ACC112 (cell line): Measurements from ENCODE around the gene METTL23.
"Not testable (repeated sequence)": the region's sequence is repeated elsewhere in the genome, so short reads cannot be mapped to it uniquely, and the experiment has no call there.

Experiments
- H2AFZ ChIP-seq: fragments of 200-600 bp; sonication (generic); one replicate; pipeline ENCODE4 v1.6.0; 2017; ENCODE audit warnings: antibody characterized with exemption, low read length; ENCODE audit not compliant: unreplicated experiment
- H3K27ac ChIP-seq: fragments of 200-600 bp; sonication (generic); 2 replicates; pipeline ENCODE4 v1.5.1; 2014; ENCODE audit warnings: low read depth, mild to moderate bottlenecking, antibody characterized with exemption, low read length, moderate library complexity
- H3K27me3 ChIP-seq: fragments of 200-600 bp; sonication (generic); 2 replicates; pipeline ENCODE4 v1.6.1; 2014; ENCODE audit warnings: mild to moderate bottlenecking, antibody characterized with exemption, low read length, moderate library complexity, mixed read lengths; ENCODE audit not compliant: insufficient read depth
- H3K36me3 ChIP-seq: fragments of 200-600 bp; sonication (generic); 2 replicates; pipeline ENCODE4 v1.6.1; 2016; ENCODE audit warnings: mild to moderate bottlenecking, antibody characterized with exemption, low read length, moderate library complexity, mixed read lengths; ENCODE audit not compliant: insufficient read depth
- H3K4me1 ChIP-seq: fragments of 200-600 bp; sonication (generic); one replicate; pipeline ENCODE4 v1.6.1; 2016; ENCODE audit warnings: low read length, mixed read lengths; ENCODE audit not compliant: insufficient read depth, unreplicated experiment, control insufficient read depth
- H3K4me3 ChIP-seq: fragments of 200-600 bp; sonication (generic); 2 replicates; pipeline ENCODE4 v1.5.1; 2014; ENCODE audit warnings: mild to moderate bottlenecking, low read depth, low read length
- H3K79me2 ChIP-seq: fragments of 200-600 bp; sonication (generic); one replicate; pipeline ENCODE4 v1.6.0; 2016; ENCODE audit warnings: low read length; ENCODE audit not compliant: control insufficient read depth, unreplicated experiment, insufficient read depth

Gene METTL23

DNA sequence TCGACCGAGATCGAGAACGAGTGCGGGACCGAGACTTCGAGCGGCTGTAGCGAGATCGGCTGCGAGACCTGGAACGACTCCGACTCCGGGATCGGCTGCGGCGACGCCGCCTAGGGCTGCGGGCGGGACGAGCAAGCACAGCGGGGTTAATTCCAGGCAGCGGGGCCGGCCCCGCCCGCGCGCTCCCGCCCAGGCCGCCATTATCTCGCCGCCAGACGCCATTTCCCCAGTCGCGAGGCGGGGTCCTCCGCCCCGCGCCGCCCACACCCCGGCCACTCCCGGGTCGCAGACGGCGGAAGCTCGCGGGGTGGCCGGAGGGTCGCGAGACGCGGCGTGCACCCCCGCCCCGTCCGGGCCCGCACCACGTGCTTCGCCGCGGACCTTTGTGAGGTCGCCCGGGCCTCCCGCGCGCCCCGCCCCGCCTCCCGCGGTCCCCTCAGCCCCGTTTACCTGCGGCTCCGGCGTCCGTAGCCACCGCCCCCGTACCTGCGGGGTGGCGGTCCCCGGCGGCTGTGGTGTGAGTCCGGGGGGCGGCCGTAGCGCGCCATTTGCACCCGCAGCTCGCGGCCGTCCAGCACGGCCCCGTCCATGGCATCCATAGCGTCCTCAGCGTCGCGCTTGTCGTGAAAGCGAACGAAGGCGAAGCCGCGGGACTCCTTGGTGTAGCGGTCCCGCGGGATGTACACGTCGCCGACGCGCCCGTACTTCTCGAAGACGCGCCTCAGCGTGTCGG, 9.9 kb downstream of the METTL23 start:
- peak overlapping the region; percentile 87 for H3K4me3 ChIP-seq
- no peak overlapping the region for H2AFZ ChIP-seq
- H3K27me3 ChIP-seq = no peaks in the 10 kb centered on the region
- H3K36me3 ChIP-seq = peaks cover 43% of the 10 kb centered on the region
- H3K4me1 ChIP-seq = peaks cover 33% of the 10 kb centered on the region
- peaks cover 81% of the 10 kb centered on the region for H3K79me2 ChIP-seq
- peak overlapping the region; percentile 77 for H3K27ac ChIP-seq

DNA sequence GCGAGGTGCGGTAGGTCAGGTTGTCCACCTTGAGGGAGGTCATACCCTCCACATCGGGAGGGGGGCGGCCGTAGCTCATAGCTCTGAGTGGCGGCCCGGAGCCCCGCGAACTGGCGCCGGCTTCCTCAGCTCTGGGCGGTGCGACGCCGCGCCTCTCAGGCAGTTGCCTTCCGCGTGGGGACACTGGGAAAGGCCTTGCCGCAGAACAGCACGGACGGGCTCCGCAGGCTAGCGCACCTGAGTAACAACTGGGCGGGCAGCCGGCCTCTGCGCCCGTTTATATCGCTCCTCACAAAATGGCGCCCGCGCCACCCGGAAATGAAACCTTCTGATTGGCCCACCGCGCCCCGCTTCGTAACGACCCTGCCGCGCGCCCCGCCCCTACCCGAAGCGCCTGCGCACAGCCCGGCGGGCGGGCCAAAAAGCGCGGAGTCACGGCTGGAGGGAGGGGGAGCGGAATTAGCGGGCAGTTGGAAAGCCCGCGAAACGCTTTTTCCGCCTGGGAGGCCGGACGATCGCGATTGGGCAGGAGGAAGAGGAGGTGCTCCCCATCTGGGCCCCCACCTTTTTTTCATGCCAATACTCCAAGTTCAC, 10.5 kb downstream of the METTL23 start, which contains the start of gene SRSF2:
TSS of gene SRSF2 (minus strand) at position 250 of the 594 bp plus-strand sequence. CDS start at position 79, 171 bp downstream.
- peak within 1 kb of the TSS; percentile 92 for H3K27ac ChIP-seq
- peaks cover 44% of the 10 kb centered on the region for H3K36me3 ChIP-seq
- H3K4me1 ChIP-seq = peaks cover 28% of the 10 kb centered on the region
- peak within 1 kb of the TSS; percentile 12 for H2AFZ ChIP-seq
- H3K4me3 ChIP-seq = peak within 1 kb of the TSS; percentile 87
- no peaks in the 10 kb centered on the region for H3K27me3 ChIP-seq
- peaks cover 76% of the 10 kb centered on the region for H3K79me2 ChIP-seq

DNA sequence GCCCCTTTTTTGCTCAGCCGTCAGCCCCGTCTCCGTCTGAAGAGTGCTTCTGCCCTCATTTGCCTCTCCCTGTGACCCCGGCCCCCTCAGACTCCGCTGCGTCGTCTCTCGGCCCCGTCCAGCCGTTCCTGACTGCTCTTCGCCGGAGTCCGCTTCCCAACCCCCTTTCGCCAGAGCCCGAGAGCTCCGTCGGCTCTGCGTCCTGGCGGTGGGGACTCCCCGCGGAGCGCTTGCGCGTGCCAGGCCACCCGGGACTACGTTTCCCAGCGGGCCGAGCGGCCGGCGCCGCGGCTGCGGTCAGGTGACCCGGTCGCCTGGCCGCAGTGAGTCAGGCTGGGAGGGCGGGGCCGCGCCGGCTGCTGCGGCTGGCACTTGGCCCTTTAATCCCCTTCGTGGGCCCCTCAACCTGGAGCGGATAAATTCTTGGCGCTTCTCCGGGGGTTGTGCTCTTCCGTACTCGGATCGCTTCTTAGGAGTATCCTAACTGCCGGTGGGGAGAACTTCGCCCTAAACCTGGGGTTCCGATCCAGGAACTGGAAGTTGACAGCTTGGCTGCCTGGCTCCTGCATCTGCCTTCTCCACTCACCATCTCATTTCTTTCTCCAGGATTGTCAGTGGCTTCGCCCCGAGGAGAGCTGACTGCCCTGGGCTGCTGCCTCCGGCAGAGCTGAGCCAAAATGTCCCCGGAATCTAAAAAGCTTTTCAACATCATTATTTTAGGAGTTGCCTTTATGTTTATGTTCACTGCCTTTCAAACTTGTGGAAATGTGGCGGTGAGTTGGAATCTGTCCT, 11.2 kb downstream of the METTL23 start, which contains the start of gene MFSD11:
TSS of gene MFSD11 (plus strand) at position 444 of the 792 bp plus-strand sequence. CDS start at position 678, 234 bp downstream.
- peaks cover 70% of the 10 kb centered on the region for H3K79me2 ChIP-seq
- peak within 1 kb of the TSS; percentile 12 for H2AFZ ChIP-seq
- peak within 1 kb of the TSS; percentile 92 for H3K27ac ChIP-seq
- peaks cover 41% of the 10 kb centered on the region for H3K36me3 ChIP-seq
- peaks cover 25% of the 10 kb centered on the region for H3K4me1 ChIP-seq
- no peaks in the 10 kb centered on the region for H3K27me3 ChIP-seq
- H3K4me3 ChIP-seq = peak within 1 kb of the TSS; percentile 87

DNA sequence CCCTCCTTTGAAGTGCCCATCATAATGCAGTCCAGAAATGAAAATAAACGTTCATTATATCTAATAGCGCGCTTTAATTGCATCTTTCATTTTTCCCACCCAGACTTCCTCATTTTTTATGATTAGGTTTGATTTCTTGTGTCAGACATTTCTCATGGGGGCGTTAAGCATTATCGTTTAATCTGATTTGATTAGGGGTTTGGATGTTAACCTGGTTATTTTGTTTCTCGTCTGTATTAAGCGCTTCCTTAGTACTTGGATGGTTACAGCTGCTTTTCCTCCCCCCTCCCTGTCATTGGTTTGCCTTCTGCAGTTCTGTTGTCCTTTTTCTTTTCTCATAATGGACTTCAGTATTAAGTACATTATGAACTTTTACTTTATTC, 11.8 kb downstream of the METTL23 start:
- peak overlapping the region; percentile 87 for H3K4me3 ChIP-seq
- peaks cover 19% of the 10 kb centered on the region for H3K4me1 ChIP-seq
- H3K27me3 ChIP-seq = no peaks in the 10 kb centered on the region
- H3K27ac ChIP-seq = peak overlapping the region; percentile 92
- peaks cover 35% of the 10 kb centered on the region for H3K36me3 ChIP-seq
- H2AFZ ChIP-seq = peak overlapping the region; percentile 12
- peaks cover 64% of the 10 kb centered on the region for H3K79me2 ChIP-seq

DNA sequence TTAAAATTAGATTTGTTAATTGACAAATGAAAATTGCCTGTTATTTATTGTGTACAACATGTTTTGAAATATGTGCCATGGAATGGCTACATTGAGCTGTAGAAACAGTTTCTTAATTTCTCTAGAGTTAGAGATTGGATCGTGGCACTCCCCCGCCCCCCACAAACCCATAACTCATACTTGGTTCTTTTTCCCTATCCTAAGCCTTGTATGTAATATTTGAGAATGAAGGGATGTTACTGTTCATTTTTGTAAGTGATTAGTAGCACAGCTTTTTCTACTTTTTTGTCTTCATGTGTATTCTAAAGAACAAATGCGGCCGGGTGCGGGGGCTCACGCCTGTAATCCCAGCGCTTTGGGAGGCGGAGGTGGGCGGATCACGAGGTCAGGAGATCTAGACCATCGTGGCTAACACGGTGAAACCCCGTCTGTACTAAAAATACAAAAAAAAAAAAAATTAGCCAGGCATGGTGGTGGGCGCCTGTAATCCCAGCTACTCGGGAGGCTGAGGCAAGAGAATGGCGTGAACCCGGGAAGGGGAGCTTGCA, 13.0 kb downstream of the METTL23 start:
- H2AFZ ChIP-seq, H3K27me3 ChIP-seq, H3K27ac ChIP-seq: not testable (repeated sequence)
- Histone ChIP-seq H3K4me1 (peaks cover 14% of the 10 kb centered on the region), H3K79me2 (peaks cover 52% of the 10 kb centered on the region), H3K4me3 (peak overlapping the region; percentile 87), H3K36me3 (peaks cover 33% of the 10 kb centered on the region)

DNA sequence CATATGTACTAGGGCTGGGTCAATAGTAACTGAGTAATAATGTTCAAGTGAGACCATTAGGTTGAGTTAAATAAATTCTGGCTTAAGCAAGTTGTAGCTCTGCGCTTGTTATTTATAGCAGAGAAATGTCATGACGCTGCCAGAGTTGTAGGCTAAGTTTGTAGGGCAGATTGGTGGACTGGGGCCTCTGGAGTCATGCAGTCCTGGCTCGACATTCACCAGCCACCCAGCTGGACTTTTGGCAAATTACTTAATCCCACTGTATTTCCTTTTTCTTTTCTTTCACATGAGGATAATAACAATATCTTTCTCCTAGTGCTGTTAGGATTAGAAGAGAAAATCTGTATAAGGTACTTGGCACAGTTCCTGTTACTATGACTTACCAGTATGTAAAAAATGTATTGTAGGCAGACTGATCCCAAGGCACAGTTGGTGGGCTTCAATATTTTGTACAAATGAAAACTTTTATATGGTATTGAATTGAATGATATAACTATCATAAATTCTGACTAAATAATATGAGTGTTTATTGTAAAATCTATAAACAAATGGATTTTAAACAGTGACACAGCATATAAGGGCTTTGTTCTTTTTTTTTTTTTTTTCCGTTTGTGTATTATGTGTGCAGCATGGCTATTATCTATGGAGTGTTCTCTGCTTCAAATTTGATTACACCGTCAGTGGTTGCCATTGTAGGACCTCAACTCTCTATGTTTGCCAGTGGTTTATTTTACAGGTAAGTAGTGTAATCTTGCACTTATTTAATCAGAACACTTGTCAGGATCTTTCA, 13.9 kb downstream of the METTL23 start:
- Histone ChIP-seq H2AFZ (no peak overlapping the region), H3K79me2 (peaks cover 44% of the 10 kb centered on the region), H3K36me3 (peaks cover 33% of the 10 kb centered on the region), H3K4me1 (peaks cover 14% of the 10 kb centered on the region), H3K27ac (no peak overlapping the region), H3K4me3 (peak overlapping the region; percentile 6), H3K27me3 (no peaks in the 10 kb centered on the region)

DNA sequence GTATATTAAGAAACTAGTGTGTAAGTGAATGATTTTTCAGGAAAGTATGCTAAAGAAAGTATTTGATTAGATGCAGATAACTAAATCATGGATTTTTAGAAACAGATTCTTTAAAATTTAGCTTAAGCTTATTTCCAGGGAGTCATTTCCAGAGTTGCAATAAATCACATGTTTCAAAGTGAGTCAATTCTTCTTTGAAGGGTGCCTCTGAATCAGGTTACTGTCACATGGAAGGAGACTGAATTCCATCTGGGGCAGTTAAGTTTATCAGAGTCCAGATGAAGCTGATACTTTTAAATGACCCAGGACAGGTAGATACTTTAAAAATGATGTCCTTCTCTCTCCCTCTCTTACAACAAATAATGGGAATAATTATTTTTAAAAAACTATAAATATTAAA, 16.3 kb downstream of the METTL23 start:
- Histone ChIP-seq H3K27ac (no peak overlapping the region), H3K4me1 (peaks cover 17% of the 10 kb centered on the region), H3K36me3 (peaks cover 37% of the 10 kb centered on the region), H2AFZ (no peak overlapping the region), H3K79me2 (peaks cover 28% of the 10 kb centered on the region), H3K27me3 (no peaks in the 10 kb centered on the region), H3K4me3 (no peak overlapping the region)

DNA sequence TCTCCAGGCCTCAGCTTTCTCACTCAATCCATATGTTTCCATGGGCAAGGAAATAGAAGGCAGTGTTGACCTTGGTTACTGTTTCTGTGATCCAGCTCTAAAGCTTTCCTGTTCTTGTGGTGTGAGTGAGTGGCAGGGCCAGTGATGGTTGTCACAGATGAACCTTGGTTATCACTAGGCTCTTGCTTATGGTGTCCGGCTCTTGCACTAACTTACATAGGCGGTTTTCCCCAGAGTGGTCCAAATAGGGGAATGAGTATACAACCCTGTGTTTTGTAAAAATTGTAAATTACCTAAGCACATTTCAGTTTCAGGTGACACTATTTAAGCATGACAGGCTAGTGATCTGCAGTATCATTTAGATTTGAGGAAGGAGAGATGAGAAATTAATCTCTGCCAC, 18.1 kb downstream of the METTL23 start:
- H3K27ac ChIP-seq = no peak overlapping the region
- peaks cover 13% of the 10 kb centered on the region for H3K4me1 ChIP-seq
- peaks cover 37% of the 10 kb centered on the region for H3K36me3 ChIP-seq
- no peak overlapping the region for H3K4me3 ChIP-seq
- peaks cover 10% of the 10 kb centered on the region for H3K79me2 ChIP-seq
- no peak overlapping the region for H2AFZ ChIP-seq
- no peaks in the 10 kb centered on the region for H3K27me3 ChIP-seq

DNA sequence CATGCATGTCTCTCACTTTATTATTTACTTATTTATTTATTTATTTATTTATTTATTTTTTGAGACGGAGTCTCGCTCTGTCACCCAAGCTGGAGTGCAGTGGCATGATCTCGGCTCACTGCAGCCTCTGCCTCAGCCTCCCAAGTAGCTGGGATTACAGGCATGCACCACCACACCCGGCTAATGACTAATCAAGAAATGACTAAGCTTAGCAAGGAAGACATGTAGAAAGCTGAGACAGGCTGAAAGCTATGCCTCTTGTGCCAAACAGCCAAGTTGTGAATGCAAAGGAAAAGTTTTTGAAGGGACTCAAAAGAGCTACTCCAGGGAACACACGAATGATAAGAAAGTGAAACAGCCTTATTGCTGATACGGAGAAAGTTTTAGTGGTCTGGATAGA, 19.1 kb downstream of the METTL23 start:
- not testable (repeated sequence) for H3K4me1 ChIP-seq, H3K27ac ChIP-seq, H3K4me3 ChIP-seq, H3K27me3 ChIP-seq, H2AFZ ChIP-seq, H3K79me2 ChIP-seq
- H3K36me3 ChIP-seq = peaks cover 37% of the 10 kb centered on the region
